AG10803 (cell line): ENCODE measurements around the gene PGS1.
"Not testable (repeated sequence)": the region's sequence is repeated elsewhere in the genome, so short reads cannot be mapped to it uniquely, and the experiment has no call there.

Experiments used
- DNase-seq: peaks from one replicate; pipeline ENCODE4 v3.0.0; 2010; ENCODE audit warnings: low read depth
- H3K4me3 ChIP-seq: 2 replicates; pipeline ENCODE4 v1.5.1; 2011; ENCODE audit warnings: mild to moderate bottlenecking, low read length, control low read depth
- CTCF ChIP-seq: conservative IDR thresholded peaks from 2 replicates; pipeline ENCODE4 v1.5.1; 2011; ENCODE audit warnings: mild to moderate bottlenecking, low read length, control low read depth, inconsistent platforms

PGS1 gene

GRCh38 chr17:78378225-78379130 is at the start of gene PGS1:
TSS of gene PGS1 (plus strand) at chr17:78378649. CDS start at chr17:78378666, 17 bp downstream.
- peak; percentile 73 for DNase-seq
- TF ChIP-seq CTCF = no peak
- H3K4me3 ChIP-seq = peak within 1 kb of the TSS; percentile 90

GRCh38 chr17:78329263-78330059 is 49.0 kb upstream of the PGS1 start:
- no peak overlapping the region; the same call in 1 of the 2 replicates for H3K4me3 ChIP-seq
- peak; percentile 90 for DNase-seq
- TF ChIP-seq CTCF = peak; percentile 6; the same call in 1 of the 2 replicates

- TF ChIP-seq CTCF = no peak
- DNase-seq = no peak
Measured at GRCh38 chr17:78330570-78331224, 47.8 kb upstream of the PGS1 start.

GRCh38 chr17:78331355-78331754 is 47.1 kb upstream of the PGS1 start:
- DNase-seq, H3K4me3 ChIP-seq: not testable (repeated sequence)

More at GRCh38 chr17:78330570-78331224, 47.8 kb upstream of the PGS1 start:
- H3K4me3 ChIP-seq = no peak overlapping the region

- TF ChIP-seq CTCF = no peak
- H3K4me3 ChIP-seq = no peak overlapping the region
- DNase-seq = no peak
Measured at GRCh38 chr17:78332991-78333390, 45.5 kb upstream of the PGS1 start.

- H3K4me3 ChIP-seq = no peak overlapping the region
- no peak for DNase-seq
- no peak for TF ChIP-seq CTCF
Measured at GRCh38 chr17:78335209-78335608, 43.2 kb upstream of the PGS1 start.
